Measurements from ENCODE around the gene CPNE8. TPM values are rescaled to one million over a fixed set of nuclear protein-coding genes. Genes with fewer than 3 reads are reported as not detected.

The CPNE8 gene
- total and polyA plus RNA-seq, 8 donors, result 2.3 to 36.5 (median 7.3) TPM

GRCh38 chr12:38934078-38934584 is 28.7 kb upstream of the CPNE8 start:
- Histone ChIP-seq H3K4me1 (no peaks in the 10 kb centered on the region), H3K4me3 (no peak overlapping the region), H3K27me3 (no peaks in the 10 kb centered on the region), H3K27ac (no peak overlapping the region), H3K36me3 (no peaks in the 10 kb centered on the region), H3K9me3 (peaks cover 0 to 22% (median 4%) of the 10 kb centered on the region in 4 donors)
- TF ChIP-seq CTCF (IDR thresholded peaks at IDR 0.05) (no peak), EP300 (IDR thresholded peaks at IDR 0.05) (no peak), POLR2A (IDR thresholded peaks at IDR 0.05) (no peak), POLR2AphosphoS5 (IDR thresholded peaks at IDR 0.05) (no peak)
- intact Hi-C loops (cut with DNase I; ENCODE audit: low total_unique reads), result no loop called here
- WGBS, 5 donors, result 70 to 75% (median 74%) methylated on average over 5 of the region's 5 CpGs
- DNase-seq, result no peak

GRCh38 chr12:38932320-38932719 is 26.9 kb upstream of the CPNE8 start:
- TF ChIP-seq EP300 (IDR thresholded peaks at IDR 0.05), result no peak
- no peak for TF ChIP-seq POLR2A (IDR thresholded peaks at IDR 0.05)
- TF ChIP-seq CTCF (IDR thresholded peaks at IDR 0.05), result no peak
- TF ChIP-seq POLR2AphosphoS5 (IDR thresholded peaks at IDR 0.05), result no peak
- Histone ChIP-seq H3K27me3 (no peaks in the 10 kb centered on the region), H3K9me3 (peaks cover 0 to 10% (median 0%) of the 10 kb centered on the region in 4 donors), H3K36me3 (no peaks in the 10 kb centered on the region), H3K4me3 (no peak overlapping the region), H3K4me1 (no peaks in the 10 kb centered on the region), H3K27ac (no peak overlapping the region)
- DNase-seq, result no peak
- intact Hi-C loops (cut with DNase I; ENCODE audit: low total_unique reads), result no loop called here
- WGBS, 5 donors, result 83 to 94% (median 92%) methylated on average over 7 of the region's 7 CpGs

DNA sequence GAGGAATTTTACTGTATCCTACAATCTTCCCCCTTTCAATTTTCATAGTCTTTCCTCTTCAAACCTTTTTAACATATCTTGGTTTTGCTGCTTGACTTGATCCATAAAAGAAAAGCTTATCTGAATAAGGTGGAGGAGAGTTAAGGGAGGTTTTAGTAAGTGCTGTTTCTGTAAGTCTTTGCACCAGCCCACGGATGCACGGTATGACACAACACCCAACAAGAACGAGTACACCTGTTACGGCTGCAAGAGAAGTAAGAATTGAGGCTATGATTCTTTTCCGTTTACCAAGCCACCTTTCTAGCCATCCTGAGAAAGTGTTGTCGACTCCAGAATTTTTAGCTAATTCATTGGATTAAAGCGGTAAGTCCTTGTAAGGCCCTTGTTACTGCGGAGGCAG is 26.1 kb upstream of the CPNE8 start:
- intact Hi-C loops (cut with DNase I; ENCODE audit: low total_unique reads), result no loop called here
- WGBS, 5 donors, result 75 to 83% (median 78%) methylated on average over 8 of the region's 8 CpGs
- DNase-seq, result no peak
- no peak for TF ChIP-seq CTCF (IDR thresholded peaks at IDR 0.05)
- no peak for TF ChIP-seq EP300 (IDR thresholded peaks at IDR 0.05)
- TF ChIP-seq POLR2AphosphoS5 (IDR thresholded peaks at IDR 0.05), result no peak
- TF ChIP-seq POLR2A (IDR thresholded peaks at IDR 0.05), result no peak
- no peaks in the 10 kb centered on the region for H3K27me3 ChIP-seq
- no peak overlapping the region for H3K27ac ChIP-seq
- H3K9me3 ChIP-seq, result peaks cover 0 to 1% (median 0%) of the 10 kb centered on the region in 4 donors
- no peaks in the 10 kb centered on the region for H3K4me1 ChIP-seq
- no peak overlapping the region for H3K4me3 ChIP-seq
- no peaks in the 10 kb centered on the region for H3K36me3 ChIP-seq

DNA sequence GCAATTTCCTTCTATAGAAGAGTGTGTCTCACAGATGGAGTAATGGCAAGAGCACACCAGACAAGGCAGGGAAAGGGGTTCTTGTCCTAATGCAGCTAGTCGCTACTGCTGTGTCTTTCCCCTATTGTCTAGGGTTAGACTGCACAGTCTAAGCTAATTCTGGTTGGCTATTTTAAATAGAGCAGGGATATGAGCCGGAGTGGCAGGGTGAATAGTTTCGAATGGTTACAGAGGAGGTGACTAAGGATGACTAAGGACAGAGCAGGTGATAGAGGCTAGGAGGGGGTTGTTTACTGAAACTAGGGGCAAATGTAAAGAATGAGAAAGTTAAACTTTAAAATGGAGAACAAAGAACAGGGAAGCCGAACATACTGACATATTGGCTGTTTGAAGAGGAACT is 25.6 kb upstream of the CPNE8 start:
- H3K4me1 ChIP-seq, result no peaks in the 10 kb centered on the region

More for the DNA sequence above, 25.6 kb upstream of the CPNE8 start:
- intact Hi-C loops (cut with DNase I; ENCODE audit: low total_unique reads), result no loop called here
- Histone ChIP-seq H3K36me3 (no peaks in the 10 kb centered on the region), H3K9me3 (no peaks in the 10 kb centered on the region), H3K27ac (no peak overlapping the region), H3K27me3 (no peaks in the 10 kb centered on the region), H3K4me3 (no peak overlapping the region)
- no peak for DNase-seq
- TF ChIP-seq CTCF (IDR thresholded peaks at IDR 0.05) (no peak), POLR2AphosphoS5 (IDR thresholded peaks at IDR 0.05) (no peak), EP300 (IDR thresholded peaks at IDR 0.05) (no peak), POLR2A (IDR thresholded peaks at IDR 0.05) (no peak)
- WGBS, 5 donors, result 29 to 53% (median 41%) methylated on average over 4 of the region's 4 CpGs

All from stomach (tissue), 9 donors.